HG03108 (cell line): ENCODE results near the gene EPHA5.
"Not testable (repeated sequence)": the region's sequence is repeated elsewhere in the genome, so short reads cannot be mapped to it uniquely, and the experiment has no call there.

Source experiments
- ATAC-seq: cut with Tn5 transposase; IDR thresholded peaks from one replicate; pipeline ENCODE4 v1.9.1; 2021; ENCODE audit warnings: moderate library complexity; ENCODE audit not compliant: unreplicated experiment

The EPHA5 gene

DNA sequence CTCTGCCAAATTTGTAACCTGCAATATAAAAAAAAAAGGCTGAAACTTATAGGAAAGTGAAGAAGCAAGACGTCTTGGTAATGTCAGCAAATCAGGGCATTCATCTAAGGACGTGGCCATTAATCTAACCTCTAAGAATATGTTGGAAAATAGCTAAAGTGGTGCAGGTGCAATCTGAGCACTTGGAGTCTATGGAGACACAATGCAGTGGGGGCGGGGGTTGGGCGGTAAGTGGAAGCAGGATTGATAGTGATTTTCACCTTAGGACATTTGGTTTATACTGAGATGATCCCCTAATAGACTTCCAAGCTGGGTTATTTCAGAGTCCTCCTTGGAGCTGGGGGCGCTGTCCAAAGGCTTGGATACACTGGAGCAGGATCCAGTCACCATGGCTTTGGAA is 283.4 kb downstream of the EPHA5 start:
- no peak for ATAC-seq

DNA sequence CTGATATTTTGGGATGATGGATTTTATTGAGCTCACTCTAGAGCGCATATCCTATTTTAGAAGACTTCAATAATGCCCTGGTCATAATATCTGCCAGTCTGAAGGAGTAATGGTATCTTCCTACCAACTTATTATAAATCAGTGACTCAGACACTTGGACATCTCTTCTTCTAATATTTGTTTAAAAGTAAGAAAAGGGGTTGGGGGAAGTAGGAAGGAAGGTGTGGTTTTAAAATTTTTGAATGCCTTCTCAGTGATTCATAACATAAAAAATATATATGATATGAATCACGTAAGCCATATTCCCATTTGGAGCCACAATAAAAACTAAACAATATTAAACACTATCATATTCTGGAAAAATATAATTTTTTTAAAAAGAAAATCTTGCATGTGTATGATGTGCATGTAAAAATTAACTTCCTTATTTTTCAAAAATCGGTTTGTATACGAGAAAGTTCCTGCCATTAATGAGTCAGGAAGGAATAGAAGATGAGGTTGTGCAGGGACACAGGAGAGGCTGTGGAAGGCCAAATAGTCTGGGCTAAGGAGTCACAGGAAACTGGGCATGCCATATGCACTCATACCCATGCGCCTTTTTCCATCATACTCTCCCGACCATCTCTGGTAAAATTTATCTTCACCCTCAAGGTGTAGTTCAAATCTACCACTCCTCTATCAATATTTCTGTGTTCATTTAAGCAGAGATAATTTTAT is 286.5 kb downstream of the EPHA5 start:
- no peak for ATAC-seq

DNA sequence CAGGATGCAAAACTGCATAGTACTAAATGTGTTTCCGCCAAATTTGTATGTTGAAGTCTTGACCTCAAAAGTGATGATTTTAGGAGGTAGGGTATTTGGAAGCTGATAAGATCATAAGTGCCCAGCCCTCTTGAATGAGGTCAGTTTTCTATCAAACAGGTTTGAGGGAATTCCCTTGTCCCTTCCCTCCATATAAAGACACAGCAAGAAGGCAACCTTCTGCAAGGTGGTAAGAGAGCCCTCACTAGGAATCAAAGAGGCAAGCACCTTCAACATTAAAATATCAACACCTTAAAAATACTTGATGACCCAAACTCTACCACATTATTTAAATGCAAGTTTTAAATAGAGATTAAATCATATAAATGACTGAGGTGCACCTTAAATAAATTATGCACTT is 288.6 kb downstream of the EPHA5 start:
- no peak for ATAC-seq

DNA sequence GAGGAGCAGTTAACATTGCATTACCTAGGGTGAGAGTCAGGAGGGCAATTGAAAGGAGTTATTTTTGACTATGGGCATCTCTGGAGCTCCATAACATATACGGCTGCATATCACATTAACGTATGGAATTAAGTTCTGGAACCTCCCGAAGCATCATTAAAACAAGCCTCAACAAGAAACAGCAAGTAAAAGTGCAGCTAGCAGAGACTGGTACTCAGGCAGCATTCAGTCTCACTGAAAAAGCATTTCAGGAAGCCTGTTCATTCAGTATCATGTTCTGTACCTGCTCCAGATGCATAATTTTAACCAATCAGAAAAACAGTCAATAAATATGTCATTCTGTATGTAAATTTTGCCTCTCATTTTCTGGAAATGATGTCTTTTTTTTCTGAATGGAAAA is 299.6 kb downstream of the EPHA5 start:
- ATAC-seq, result no peak

DNA sequence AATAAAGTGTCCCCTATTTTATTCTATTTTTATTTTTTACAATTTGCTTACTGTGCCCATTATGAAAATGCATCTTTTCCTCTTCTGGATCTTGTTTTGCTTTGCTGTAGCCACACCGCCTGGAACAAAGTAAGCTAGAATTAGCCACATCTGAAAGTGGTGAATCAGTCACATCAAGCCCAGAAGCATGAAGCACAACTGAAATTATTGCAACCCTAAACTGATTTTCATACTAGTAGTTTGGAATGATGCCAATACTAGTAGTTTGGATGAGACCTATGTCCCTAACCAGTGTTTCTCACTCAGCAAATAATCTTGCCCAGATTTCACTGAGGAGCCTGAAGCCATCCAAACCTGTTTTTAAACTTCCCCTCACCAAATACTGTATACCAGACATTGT is 303.0 kb downstream of the EPHA5 start:
- no peak for ATAC-seq

DNA sequence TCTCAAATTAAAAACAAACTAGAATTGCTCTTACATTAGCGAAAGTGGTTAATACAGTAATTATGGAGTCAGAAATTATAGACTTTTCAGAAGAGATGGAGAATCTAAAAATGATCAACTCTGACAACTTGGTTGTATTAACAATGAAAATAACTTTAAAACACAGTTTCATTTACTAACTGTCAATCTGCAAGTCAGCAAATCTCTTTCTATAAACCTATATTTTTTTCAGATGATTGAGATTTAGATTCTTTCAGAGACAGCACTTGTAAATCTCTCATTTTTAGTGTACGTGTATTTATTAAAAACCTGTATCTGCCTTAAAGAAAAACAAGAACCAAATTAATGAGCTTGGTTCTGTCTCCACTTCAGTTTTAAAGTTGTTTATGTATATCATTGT is 311.4 kb downstream of the EPHA5 start:
- ATAC-seq, result no peak

DNA sequence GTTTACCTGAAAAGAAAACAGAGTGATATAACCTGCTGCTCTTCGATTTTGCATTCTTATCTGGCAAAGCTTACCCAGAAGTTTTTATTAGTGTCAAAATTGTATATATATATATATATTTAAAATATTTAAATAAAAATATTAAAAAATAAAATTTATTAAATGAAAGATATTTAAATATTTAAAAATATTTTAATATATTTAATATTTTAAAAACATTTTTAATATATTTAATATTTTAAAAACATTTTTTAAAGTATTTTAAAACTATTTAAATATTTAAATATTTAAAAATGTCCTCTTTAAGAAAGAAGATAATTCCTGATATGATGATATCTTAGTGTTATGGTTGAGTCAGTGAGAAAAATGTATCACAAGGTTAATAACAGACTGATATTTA is 317.2 kb downstream of the EPHA5 start:
- no peak for ATAC-seq

DNA sequence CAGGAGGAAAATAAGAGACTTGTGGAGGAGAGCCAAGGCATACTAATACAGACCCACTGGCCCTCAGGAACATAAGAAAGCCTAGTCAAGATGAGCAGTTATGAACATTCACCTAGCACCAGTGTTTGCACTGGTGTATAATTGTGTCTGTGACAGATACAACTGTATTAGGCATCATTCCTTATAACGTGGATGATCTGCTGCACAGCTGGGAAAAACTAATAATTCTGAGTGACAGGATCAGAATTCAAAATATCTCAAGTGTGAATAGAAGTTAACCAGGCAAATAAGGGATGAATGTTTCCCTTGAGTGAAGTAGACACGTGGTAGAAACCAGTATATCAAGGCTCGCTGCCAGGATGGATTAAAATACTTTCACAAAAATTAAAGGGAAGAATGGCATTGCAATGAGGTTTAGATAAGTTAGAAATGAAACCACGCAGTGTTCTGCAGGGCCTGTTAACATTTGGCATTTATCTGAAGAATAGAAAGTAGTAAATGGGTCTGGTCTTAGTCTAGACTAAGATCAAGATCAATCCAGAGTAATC is 325.9 kb downstream of the EPHA5 start:
- ATAC-seq, result no peak

GRCh38 chr4:65343342-65343741 is 326.9 kb downstream of the EPHA5 start:
- no peak for ATAC-seq

- no peak for ATAC-seq
Measured at GRCh38 chr4:65341557-65341956, 328.7 kb downstream of the EPHA5 start.

- no peak for ATAC-seq
Measured at GRCh38 chr4:65340382-65341109, 329.7 kb downstream of the EPHA5 start.

DNA sequence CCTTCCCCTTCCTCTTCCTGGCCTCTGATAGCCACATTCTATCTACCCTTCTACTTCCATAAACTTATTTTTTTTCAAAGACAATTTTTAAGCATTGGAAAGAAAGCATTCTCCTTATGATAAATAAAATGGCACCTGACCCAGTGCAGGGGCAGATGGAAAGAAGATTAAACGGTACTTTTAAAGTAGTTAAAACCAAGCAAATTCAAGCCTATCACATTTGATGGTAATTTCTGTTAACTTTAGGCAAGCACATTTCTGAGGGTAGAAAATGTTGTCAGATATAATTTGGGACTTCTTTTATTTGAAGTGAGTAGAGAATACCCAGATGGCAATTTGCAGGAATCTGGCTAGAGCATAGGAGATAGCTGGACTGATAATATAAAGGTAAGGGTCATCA is 332.9 kb downstream of the EPHA5 start:
- ATAC-seq, result no peak

DNA sequence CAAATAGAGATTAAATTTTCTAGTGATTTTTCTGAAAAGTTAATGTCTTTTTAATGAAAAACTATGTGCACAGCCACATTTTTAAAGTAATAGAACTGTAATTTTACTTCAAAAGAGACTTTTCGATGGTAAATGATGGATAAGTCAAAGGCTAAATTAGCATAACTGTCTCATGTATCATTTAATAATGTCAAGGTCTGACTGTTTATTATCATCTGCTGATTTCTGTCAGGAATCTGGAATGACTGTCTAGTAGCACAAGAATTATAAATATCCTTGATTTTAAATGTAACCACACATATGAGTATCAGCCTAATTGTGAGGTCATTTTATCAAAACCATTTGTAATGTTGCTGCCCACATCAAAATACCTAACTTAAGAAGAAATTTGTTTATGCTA is 333.8 kb downstream of the EPHA5 start:
- ATAC-seq, result no peak

DNA sequence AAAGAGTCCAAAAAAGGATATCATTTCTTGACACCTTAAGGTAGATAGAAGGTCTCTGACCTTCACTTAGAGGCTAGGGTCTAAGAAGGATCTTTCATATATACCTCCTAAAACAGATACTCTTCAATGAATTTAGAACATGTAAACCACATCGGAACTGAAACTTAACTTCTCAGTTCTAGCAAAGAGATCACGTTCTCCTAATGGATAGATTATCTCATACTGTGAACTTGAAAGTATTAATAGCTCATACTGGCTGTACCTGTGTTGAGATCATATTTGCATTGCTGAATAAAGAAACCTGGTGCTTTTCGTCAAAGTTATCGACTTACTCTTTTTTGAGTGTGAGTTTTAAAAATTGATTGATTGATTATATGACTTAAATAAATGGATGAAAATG is 353.8 kb downstream of the EPHA5 start:
- ATAC-seq, result no peak

DNA sequence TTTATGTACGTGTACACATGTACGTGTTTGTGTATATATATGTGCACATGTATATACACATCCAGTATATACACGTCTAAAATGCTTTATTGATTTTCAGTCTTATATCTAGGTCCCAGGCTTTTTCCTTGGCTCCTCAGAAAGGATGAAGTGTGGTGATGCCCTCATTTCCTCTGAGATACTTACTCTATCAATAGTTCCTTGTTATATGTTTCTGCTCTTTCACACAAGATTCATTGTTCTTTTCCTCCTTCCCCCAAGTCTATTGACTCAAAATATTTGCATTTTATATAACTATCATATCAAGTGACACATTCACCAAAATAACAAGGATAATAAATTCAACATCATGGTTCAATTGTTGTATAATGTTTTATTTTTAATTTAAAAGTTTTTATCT is 359.2 kb downstream of the EPHA5 start:
- ATAC-seq, result no peak

DNA sequence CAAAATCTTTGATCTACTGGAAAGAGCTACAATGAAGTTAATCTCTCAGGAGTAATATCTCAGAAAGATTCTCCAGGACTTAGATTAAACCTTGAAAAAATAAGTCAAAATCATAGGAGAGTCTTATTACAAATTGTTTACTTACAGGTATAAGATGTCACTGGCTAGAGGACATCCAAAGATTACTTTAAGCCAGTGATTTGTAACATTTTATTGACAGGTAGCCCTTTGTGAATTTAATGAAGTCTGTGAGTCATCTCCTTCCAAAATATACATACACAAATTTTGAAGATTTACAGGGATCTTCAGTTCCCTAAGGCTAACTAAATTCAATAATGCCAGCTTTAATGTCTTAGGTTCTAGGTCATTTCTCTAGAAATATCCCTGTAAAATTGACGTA is 359.7 kb downstream of the EPHA5 start:
- ATAC-seq, result no peak

GRCh38 chr4:65308626-65309025 is 361.7 kb downstream of the EPHA5 start:
- not testable (repeated sequence) for ATAC-seq

GRCh38 chr4:65302145-65302544 is 368.1 kb downstream of the EPHA5 start:
- ATAC-seq, result no peak

GRCh38 chr4:65296246-65296645 is 374.0 kb downstream of the EPHA5 start:
- ATAC-seq, result no peak

DNA sequence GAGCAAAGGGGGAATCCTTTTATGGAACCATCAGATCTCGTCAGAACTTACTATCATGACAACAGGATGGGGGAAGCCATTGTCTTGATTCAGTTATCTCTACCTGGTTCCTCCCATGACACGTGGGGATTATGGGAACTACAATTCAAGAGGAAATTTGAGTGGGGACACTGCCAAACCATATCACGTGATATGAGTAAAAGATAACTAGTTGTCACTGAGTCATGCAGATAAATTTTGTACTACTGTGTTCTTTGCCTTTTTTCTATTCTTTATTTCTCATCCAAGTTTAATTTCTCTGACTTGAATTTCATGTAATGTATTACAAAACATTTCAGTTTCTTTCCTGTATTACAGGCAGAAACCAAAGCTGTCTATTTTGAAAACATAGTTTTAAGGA is 383.2 kb downstream of the EPHA5 start:
- ATAC-seq, result no peak
